Liver (tissue), 2 donors: Measurements from ENCODE around the gene EEFSEC.

ENCODE experiments used
- CTCF ChIP-seq: fragments of 150-350 bp; IDR thresholded peaks from 2 replicates; pipeline ENCODE4 v1.5.1; 2017; ENCODE audit warnings: improper control_type of control experiment, low read depth, low read length; ENCODE audit not compliant: missing input control
- TF ChIP-seq, protein P1 (sequence below): IDR thresholded peaks from 2 replicates; pipeline ENCODE4 v1.6.1; 2016; ENCODE audit warnings: antibody characterized with exemption
- donor health status: healthy.

GRCh38 chr3:128427872-128428822 lies 274.9 kb downstream of the EEFSEC start:
- TF ChIP-seq CTCF = no peak
- TF ChIP-seq, protein P1, sequence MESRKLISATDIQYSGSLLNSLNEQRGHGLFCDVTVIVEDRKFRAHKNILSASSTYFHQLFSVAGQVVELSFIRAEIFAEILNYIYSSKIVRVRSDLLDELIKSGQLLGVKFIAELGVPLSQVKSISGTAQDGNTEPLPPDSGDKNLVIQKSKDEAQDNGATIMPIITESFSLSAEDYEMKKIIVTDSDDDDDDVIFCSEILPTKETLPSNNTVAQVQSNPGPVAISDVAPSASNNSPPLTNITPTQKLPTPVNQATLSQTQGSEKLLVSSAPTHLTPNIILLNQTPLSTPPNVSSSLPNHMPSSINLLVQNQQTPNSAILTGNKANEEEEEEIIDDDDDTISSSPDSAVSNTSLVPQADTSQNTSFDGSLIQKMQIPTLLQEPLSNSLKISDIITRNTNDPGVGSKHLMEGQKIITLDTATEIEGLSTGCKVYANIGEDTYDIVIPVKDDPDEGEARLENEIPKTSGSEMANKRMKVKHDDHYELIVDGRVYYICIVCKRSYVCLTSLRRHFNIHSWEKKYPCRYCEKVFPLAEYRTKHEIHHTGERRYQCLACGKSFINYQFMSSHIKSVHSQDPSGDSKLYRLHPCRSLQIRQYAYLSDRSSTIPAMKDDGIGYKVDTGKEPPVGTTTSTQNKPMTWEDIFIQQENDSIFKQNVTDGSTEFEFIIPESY = no peak
